ENCODE measurements around the gene FAM222A.

FAM222A gene

GRCh38 chr12:109793826-109794501 lies 80.3 kb downstream of the FAM222A start:
- in situ Hi-C loops (cut with MboI; ENCODE audit: low sequenced_read_pairs) = no loop called here

- in situ Hi-C loops (cut with MboI; ENCODE audit: low sequenced_read_pairs) = no loop called here
Observed at GRCh38 chr12:109795023-109795422, 81.4 kb downstream of the FAM222A start.

GRCh38 chr12:109796057-109796456 lies 82.4 kb downstream of the FAM222A start:
- in situ Hi-C loops (cut with MboI; ENCODE audit: low sequenced_read_pairs) = no loop called here

GRCh38 chr12:109797905-109798669 lies 84.5 kb downstream of the FAM222A start:
- in situ Hi-C loops (cut with MboI; ENCODE audit: low sequenced_read_pairs) = no loop called here

- in situ Hi-C loops (cut with MboI; ENCODE audit: low sequenced_read_pairs) = no loop called here
Observed at GRCh38 chr12:109798691-109799090, 85.1 kb downstream of the FAM222A start.

- in situ Hi-C loops (cut with MboI; ENCODE audit: low sequenced_read_pairs) = no loop called here
Observed at GRCh38 chr12:109800536-109800935, 86.9 kb downstream of the FAM222A start.

- in situ Hi-C loops (cut with MboI; ENCODE audit: low sequenced_read_pairs) = no loop called here
Observed at GRCh38 chr12:109802828-109803227, 89.2 kb downstream of the FAM222A start.

- in situ Hi-C loops (cut with MboI; ENCODE audit: low sequenced_read_pairs) = no loop called here
Observed at GRCh38 chr12:109803678-109804077, 90.1 kb downstream of the FAM222A start.

GRCh38 chr12:109804820-109805761 lies 91.5 kb downstream of the FAM222A start:
- in situ Hi-C loops (cut with MboI; ENCODE audit: low sequenced_read_pairs) = no loop called here

- in situ Hi-C loops (cut with MboI; ENCODE audit: low sequenced_read_pairs) = no loop called here
Observed at GRCh38 chr12:109807954-109808643, 94.5 kb downstream of the FAM222A start.

- in situ Hi-C loops (cut with MboI; ENCODE audit: low sequenced_read_pairs) = no loop called here
Observed at GRCh38 chr12:109808876-109809646, 95.4 kb downstream of the FAM222A start.

- in situ Hi-C loops (cut with MboI; ENCODE audit: low sequenced_read_pairs) = no loop called here
Observed at GRCh38 chr12:109810954-109811623, 97.5 kb downstream of the FAM222A start.

GRCh38 chr12:109811624-109811995 lies 98.0 kb downstream of the FAM222A start:
- in situ Hi-C loops (cut with MboI; ENCODE audit: low sequenced_read_pairs) = no loop called here

GRCh38 chr12:109813810-109814416 lies 100.3 kb downstream of the FAM222A start:
- in situ Hi-C loops (cut with MboI; ENCODE audit: low sequenced_read_pairs) = no loop called here

- in situ Hi-C loops (cut with MboI; ENCODE audit: low sequenced_read_pairs) = no loop called here
Observed at GRCh38 chr12:109814600-109815150, 101.0 kb downstream of the FAM222A start.

GRCh38 chr12:109815225-109815624 lies 101.6 kb downstream of the FAM222A start:
- in situ Hi-C loops (cut with MboI; ENCODE audit: low sequenced_read_pairs) = no loop called here

GRCh38 chr12:109815757-109816617 lies 102.4 kb downstream of the FAM222A start:
- in situ Hi-C loops (cut with MboI; ENCODE audit: low sequenced_read_pairs) = no loop called here

GRCh38 chr12:109816870-109817269 lies 103.2 kb downstream of the FAM222A start:
- in situ Hi-C loops (cut with MboI; ENCODE audit: low sequenced_read_pairs) = no loop called here

All from HL-60/S4 treated with phorbol 12-myristate 13-acetate at 8.2 ng/mL for 4 days and 3 days (cell line).